HepG2 (cell line): ENCODE results near the gene TMX1. TPM values are rescaled to one million over a fixed set of nuclear protein-coding genes. Genes with fewer than 3 reads are reported as not detected.

Experiments used
- CAMTA2 ChIP-seq: sonication (generic); formaldehyde crosslinking; IDR thresholded peaks from 2 replicates; pipeline ENCODE4 v1.4.0; 2020; ENCODE audit warnings: mild to moderate bottlenecking, missing genetic modification reagents, borderline replicate concordance
- GABPA ChIP-seq, 2 experiments: IDR thresholded peaks; 2 replicates each; pipeline ENCODE4 v1.6.1; 2011 to 2016; ENCODE audit warnings: low read depth in 2 of 2, low read length in 1 of 2, missing biosample characterization in 1 of 2, missing genetic modification characterization in 1 of 2
- GTF3A ChIP-seq: sonication (generic); formaldehyde crosslinking; conservative IDR thresholded peaks from 2 replicates; pipeline ENCODE4 v1.4.0; 2020; ENCODE audit warnings: mild to moderate bottlenecking, missing genetic modification reagents
- HDAC6 ChIP-seq: fragments of 200-600 bp; sonication (generic); IDR thresholded peaks from 2 replicates; pipeline ENCODE4 v1.7.0; 2017; ENCODE audit warnings: mild to moderate bottlenecking, antibody characterized with exemption, low read length, low read depth
- HNRNPL ChIP-seq: fragments of 200-400 bp; formaldehyde crosslinking; IDR thresholded peaks from 2 replicates; pipeline ENCODE4 v1.6.1; 2017; ENCODE audit warnings: mild to moderate bottlenecking, low read depth, low read length
- SALL2 ChIP-seq: sonication (generic); formaldehyde crosslinking; IDR thresholded peaks from 2 replicates; pipeline ENCODE4 v1.8.1; 2023; ENCODE audit warnings: mild to moderate bottlenecking, missing genetic modification reagents, inconsistent platforms
- ZFP82 ChIP-seq: sonication (generic); formaldehyde crosslinking; IDR thresholded peaks from 2 replicates; pipeline ENCODE4 v1.5.1; 2020; ENCODE audit warnings: mild to moderate bottlenecking, missing genetic modification reagents, borderline replicate concordance
- ZNF225 ChIP-seq: sonication (generic); formaldehyde crosslinking; IDR thresholded peaks from 2 replicates; pipeline ENCODE4 v1.4.0; 2020; ENCODE audit warnings: mild to moderate bottlenecking, missing genetic modification reagents
- ZNF431 ChIP-seq: sonication (generic); formaldehyde crosslinking; IDR thresholded peaks from 2 replicates; pipeline ENCODE4 v1.9.0; 2022; ENCODE audit warnings: missing genetic modification reagents, low read depth, mild to moderate bottlenecking, borderline replicate concordance
- ZNF766 ChIP-seq: sonication (generic); formaldehyde crosslinking; IDR thresholded peaks from 2 replicates; pipeline ENCODE4 v1.5.0; 2020; ENCODE audit warnings: missing genetic modification reagents, borderline replicate concordance
- ZNF775 ChIP-seq: sonication (generic); formaldehyde crosslinking; IDR thresholded peaks from 2 replicates; pipeline ENCODE4 v1.4.0; 2020; ENCODE audit warnings: missing genetic modification reagents, mild to moderate bottlenecking, moderate library complexity, borderline replicate concordance
- polyA plus RNA-seq, 8 experiments: library from polyadenylated mRNA; depleted of rRNA in 3 of 8; stranded (reverse) in 7 of 8; unstranded in 1 of 8; fragments of >200 nt; fragmentation: Illumina TruSeq in 4 of 8; extraction: Trizol in 4 of 8; gene quantifications; 2 replicates each; pipeline versions ENCODE4 v1.2.1 to v1.2.3, GENCODE V29; 2011 to 2016; ENCODE audit warnings: low read depth in 4 of 8, missing spikeins in 1 of 8, mixed read lengths in 1 of 8; ENCODE audit not compliant: insufficient read depth in 1 of 8
- total RNA-seq, 5 experiments: library from RNA; depleted of rRNA; stranded (reverse); fragments of >200 nt; fragmentation: Illumina TruSeq; extraction: Trizol; gene quantifications; 2 replicates each; pipeline ENCODE4 v1.2.3, GENCODE V29; 2016; ENCODE audit warnings: low read depth in 1 of 5
- TF ChIP-seq, protein P1 (sequence below): sonication (generic); formaldehyde crosslinking; IDR thresholded peaks from 2 replicates; pipeline ENCODE4 v1.4.0; 2020; ENCODE audit warnings: mild to moderate bottlenecking, missing genetic modification reagents
- TF ChIP-seq, protein P2 (sequence below): sonication (generic); formaldehyde crosslinking; IDR thresholded peaks from 2 replicates; pipeline ENCODE4 v1.4.0; 2020; ENCODE audit warnings: missing genetic modification reagents, borderline replicate concordance
- TF ChIP-seq, protein P3 (sequence below): sonication (generic); formaldehyde crosslinking; IDR thresholded peaks from 2 replicates; pipeline ENCODE4 v1.5.1; 2020; ENCODE audit warnings: missing genetic modification reagents, mild to moderate bottlenecking, borderline replicate concordance

Gene TMX1
- total and polyA plus RNA-seq, 2 of the 13 experiments (the other 11 are each of a cell fraction or from before 2014, with no cell fraction given) = 23.0 to 56.8 TPM

DNA sequence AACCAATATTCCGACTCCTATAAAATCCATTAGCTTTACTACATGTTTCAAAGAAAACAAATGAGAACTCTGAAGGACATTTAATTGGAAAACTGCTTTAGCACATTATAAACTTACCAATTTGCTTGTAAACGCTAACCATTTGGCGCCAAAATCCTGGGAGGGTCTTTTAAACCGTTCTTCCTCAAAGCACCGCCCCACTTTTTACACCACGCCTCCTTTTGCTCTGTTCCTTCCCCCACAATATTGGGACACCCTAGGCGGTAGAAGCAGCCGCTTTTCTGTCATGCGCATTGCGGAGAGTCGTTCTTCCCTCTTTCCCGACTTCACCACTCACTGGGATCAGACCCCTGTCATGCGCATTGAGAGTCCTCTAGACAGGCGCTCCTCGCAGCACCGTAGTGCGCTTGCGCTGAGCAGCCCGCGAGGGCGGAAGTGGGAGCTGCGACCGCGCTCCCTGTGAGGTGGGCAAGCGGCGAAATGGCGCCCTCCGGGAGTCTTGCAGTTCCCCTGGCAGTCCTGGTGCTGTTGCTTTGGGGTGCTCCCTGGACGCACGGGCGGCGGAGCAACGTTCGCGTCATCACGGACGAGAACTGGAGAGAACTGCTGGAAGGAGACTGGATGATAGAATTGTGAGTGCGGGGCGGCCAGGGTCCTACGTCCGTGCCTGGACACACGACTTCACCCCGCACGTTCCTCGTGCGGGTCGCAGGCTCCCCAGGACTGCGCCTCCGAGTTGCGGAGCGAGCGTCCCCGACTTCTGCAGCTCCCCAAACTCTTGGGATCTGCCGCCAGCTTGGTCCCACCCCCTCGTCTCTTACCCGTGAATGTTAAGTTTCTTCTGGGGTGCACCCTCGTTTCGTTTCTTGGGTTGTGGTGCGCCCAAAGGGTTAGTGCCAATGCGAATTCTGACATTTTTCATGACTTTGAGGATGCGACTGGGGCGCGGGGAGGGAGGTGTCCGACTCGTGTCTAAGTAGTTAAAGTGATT lies at the start of gene TMX1 (continued):
- TF ChIP-seq, protein P1, sequence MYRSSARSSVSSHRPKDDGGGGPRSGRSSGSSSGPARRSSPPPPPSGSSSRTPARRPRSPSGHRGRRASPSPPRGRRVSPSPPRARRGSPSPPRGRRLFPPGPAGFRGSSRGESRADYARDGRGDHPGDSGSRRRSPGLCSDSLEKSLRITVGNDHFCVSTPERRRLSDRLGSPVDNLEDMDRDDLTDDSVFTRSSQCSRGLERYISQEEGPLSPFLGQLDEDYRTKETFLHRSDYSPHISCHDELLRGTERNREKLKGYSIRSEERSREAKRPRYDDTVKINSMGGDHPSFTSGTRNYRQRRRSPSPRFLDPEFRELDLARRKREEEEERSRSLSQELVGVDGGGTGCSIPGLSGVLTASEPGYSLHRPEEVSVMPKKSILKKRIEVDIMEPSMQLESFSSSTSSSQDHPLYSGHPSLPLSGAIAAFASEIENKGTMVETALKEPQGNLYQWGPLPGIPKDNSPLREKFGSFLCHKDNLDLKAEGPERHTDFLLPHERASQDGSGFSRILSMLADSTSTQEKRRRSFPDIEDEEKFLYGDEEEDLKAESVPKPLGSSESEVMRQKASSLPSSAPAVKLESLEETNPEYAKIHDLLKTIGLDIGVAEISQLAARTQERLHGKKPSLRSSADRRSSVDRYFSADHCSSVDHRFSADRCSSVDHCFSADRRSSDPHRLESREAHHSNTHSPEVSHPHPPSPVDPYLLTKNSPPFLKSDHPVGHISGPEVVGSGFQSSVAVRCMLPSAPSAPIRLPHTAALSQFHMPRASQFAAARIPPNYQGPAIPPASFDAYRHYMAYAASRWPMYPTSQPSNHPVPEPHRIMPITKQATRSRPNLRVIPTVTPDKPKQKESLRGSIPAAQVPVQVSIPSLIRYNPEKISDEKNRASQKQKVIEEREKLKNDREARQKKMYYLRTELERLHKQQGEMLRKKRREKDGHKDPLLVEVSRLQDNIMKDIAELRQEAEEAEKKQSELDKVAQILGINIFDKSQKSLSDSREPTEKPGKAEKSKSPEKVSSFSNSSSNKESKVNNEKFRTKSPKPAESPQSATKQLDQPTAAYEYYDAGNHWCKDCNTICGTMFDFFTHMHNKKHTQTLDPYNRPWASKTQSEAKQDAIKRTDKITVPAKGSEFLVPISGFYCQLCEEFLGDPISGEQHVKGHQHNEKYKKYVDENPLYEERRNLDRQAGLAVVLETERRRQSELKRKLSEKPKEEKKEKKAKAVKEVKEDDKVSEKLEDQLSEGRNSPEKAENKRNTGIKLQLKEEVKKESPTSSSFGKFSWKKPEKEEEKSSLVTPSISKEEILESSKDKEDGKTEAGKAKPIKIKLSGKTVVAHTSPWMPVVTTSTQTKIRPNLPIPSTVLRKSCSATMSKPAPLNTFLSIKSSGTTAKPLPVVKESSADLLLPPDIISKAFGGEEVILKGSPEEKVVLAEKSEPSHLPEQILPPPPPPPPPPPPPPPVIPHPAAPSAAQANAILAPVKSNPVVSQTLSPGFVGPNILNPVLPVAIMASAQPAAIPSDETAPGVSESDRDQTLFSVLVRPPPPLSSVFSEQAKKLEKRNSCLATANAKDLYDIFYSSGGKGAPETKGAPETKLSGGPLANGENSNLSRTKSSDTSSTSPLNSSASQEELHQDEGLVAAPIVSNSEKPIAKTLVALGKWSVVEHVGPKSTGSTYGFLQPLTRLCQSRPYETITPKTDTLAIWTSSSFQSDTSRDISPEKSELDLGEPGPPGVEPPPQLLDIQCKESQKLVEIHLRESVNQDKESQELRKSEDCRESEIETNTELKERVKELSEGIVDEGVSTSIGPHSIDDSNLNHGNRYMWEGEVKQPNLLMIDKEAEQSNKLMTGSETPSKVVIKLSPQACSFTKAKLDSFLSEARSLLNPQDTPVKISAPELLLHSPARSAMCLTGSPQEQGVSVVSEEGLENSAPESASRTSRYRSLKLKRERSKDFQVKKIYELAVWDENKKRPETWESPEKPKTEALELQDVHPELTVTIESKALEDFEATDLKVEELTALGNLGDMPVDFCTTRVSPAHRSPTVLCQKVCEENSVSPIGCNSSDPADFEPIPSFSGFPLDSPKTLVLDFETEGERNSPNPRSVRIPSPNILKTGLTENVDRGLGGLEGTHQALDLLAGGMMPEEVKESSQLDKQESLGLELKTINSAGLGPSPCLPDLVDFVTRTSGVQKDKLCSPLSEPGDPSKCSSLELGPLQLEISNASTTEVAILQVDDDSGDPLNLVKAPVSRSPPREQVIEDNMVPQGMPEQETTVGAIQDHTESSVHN (CRISPR knock-in tag) = no peak
- TF ChIP-seq SALL2 (CRISPR knock-in tag) (peak; percentile 79), ZNF431 (CRISPR knock-in tag) (peak; percentile 80; the same call in 1 of the 2 replicates), ZNF225 (CRISPR knock-in tag) (peak; percentile 91), HDAC6 (no peak), ZNF775 (CRISPR knock-in tag) (no peak), CAMTA2 (CRISPR knock-in tag) (0 out of 2 replicates have a peak, but pooled peaks have one; percentile 71), GABPA (IDR thresholded peaks at IDR 0.05; ENCODE audit: low read depth, low read length) (peak; percentile 38), GABPA (CRISPR knock-in tag; IDR thresholded peaks at IDR 0.05; ENCODE audit: low read depth) (peak; percentile 84), GTF3A (no peak), ZFP82 (CRISPR knock-in tag) (0 out of 2 replicates have a peak, but pooled peaks have one; percentile 36), ZNF766 (CRISPR knock-in tag) (no peak; the same call in 1 of the 2 replicates), HNRNPL (0 out of 2 replicates have a peak, but pooled peaks have one; percentile 40)
- TF ChIP-seq, protein P2, sequence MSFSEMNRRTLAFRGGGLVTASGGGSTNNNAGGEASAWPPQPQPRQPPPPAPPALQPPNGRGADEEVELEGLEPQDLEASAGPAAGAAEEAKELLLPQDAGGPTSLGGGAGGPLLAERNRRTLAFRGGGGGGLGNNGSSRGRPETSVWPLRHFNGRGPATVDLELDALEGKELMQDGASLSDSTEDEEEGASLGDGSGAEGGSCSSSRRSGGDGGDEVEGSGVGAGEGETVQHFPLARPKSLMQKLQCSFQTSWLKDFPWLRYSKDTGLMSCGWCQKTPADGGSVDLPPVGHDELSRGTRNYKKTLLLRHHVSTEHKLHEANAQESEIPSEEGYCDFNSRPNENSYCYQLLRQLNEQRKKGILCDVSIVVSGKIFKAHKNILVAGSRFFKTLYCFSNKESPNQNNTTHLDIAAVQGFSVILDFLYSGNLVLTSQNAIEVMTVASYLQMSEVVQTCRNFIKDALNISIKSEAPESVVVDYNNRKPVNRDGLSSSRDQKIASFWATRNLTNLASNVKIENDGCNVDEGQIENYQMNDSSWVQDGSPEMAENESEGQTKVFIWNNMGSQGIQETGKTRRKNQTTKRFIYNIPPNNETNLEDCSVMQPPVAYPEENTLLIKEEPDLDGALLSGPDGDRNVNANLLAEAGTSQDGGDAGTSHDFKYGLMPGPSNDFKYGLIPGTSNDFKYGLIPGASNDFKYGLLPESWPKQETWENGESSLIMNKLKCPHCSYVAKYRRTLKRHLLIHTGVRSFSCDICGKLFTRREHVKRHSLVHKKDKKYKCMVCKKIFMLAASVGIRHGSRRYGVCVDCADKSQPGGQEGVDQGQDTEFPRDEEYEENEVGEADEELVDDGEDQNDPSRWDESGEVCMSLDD = peak; percentile 90
- TF ChIP-seq, protein P3, sequence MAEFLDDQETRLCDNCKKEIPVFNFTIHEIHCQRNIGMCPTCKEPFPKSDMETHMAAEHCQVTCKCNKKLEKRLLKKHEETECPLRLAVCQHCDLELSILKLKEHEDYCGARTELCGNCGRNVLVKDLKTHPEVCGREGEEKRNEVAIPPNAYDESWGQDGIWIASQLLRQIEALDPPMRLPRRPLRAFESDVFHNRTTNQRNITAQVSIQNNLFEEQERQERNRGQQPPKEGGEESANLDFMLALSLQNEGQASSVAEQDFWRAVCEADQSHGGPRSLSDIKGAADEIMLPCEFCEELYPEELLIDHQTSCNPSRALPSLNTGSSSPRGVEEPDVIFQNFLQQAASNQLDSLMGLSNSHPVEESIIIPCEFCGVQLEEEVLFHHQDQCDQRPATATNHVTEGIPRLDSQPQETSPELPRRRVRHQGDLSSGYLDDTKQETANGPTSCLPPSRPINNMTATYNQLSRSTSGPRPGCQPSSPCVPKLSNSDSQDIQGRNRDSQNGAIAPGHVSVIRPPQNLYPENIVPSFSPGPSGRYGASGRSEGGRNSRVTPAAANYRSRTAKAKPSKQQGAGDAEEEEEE (CRISPR knock-in tag) = peak; percentile 68; the same call in 1 of the 2 replicates
